ENCODE measurements around the gene TXNDC17.

GRCh38 chr17:6596511-6596910 is 44.3 kb upstream of the TXNDC17 start:
- TF ChIP-seq CTCF (IDR thresholded peaks at IDR 0.05) (no peak), ZFX (IDR thresholded peaks at IDR 0.05; ENCODE audit: borderline replicate concordance) (no peak)
